ENCODE measurements around the gene CYB5A.

CYB5A gene

GRCh38 chr18:74203811-74204210 is 88.0 kb downstream of the CYB5A start:
- no peak for FAIRE-seq
